ENCODE measurements around the gene DUS4L. TPM values are rescaled to one million over a fixed set of nuclear protein-coding genes. Genes with fewer than 3 reads are reported as not detected.

DUS4L gene
- total RNA-seq, 2 donors from 2014 or later: 8.9 to 11.7 TPM

DNA sequence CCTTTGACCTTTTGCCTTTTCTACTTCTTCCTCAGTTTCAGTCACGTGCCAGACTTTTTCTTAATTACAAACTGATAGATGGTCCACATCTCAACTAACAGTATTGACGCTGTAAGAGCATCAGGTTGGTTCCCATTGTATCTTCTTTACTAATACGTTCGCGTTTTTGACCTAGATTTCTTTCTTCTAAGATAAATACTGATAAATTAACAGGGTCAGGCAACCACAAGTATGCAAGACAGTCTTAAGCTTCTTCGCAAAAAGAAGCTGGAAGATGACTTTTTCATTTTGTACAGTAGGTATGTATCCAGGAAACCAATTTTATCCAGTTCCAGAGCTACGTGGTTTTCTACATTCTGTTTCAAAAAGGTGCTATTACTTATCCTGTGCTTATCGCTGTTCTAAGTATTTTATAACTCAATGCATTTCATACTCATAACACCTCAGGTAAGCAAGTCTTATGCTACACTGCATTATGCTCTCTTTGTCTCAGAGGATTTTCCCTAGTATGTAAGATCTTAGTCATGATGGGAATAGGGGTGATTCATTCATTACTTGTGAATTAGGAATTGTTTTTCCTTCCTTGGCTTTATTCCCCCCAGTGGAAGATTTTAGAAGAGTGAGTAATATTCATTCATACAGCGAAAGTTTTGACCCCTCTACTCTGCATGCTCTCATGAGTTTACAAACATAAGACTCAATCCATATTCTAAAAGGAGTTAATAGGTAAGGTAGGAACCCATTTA is 955 bp downstream of the DUS4L start:
- no peaks in the 10 kb centered on the region for H3K9me3 Mint-ChIP-seq
- ATAC-seq (peak in 1 of 2 donors; percentile 12), DNase-seq (ENCODE audit: low spot score in 2 of 2) (no peak)
- peaks cover 0 to 12% of the 10 kb centered on the region in 2 donors for H3K36me3 Mint-ChIP-seq
- H3K27ac Mint-ChIP-seq: peak overlapping the region; percentile 97

DNA sequence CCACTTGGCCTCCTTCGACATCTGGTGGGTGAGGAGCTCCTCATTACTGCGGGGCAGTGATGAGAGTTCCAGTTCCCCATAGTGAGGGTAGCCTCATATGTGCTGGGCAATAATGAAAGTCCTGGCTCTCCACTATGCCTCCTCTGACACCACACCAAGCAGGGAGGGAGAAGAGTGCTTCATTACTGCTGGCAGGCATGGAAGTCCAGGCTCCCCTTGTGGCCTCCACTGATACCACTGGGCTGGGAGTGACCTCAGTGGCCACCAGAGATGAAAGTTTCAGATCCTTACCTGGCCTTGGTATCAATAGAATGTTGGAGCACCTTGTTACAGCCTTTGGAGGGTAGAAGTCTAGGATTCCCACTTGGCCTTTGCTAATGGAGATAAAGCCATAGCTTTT is 6.5 kb downstream of the DUS4L start:
- DNase-seq (ENCODE audit: low spot score in 2 of 2) (no peak), ATAC-seq (no peak)
- H3K36me3 Mint-ChIP-seq: peaks cover 0 to 4% of the 10 kb centered on the region in 2 donors
- H3K27ac Mint-ChIP-seq: no peak overlapping the region
- no peaks in the 10 kb centered on the region for H3K9me3 Mint-ChIP-seq

DNA sequence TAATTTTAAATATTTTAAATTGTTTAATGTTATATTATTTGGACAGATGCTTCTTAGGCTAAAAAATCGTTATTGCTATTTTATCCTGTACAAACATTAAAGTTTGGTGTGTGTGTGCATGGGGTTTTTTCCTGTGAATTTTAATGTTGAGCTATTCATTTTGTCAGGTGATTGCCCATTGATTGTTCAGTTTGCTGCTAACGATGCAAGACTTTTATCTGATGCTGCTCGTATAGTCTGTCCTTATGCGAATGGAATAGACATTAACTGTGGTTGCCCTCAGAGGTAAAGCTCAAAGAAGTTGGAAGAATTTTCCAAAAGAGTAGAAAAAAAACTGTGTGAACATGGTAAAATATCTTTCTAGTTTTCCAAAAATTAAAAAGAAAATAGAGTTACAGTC is 9.8 kb downstream of the DUS4L start:
- ATAC-seq (no peak), DNase-seq (ENCODE audit: low spot score in 2 of 2) (no peak)
- no peak overlapping the region for H3K27ac Mint-ChIP-seq
- H3K36me3 Mint-ChIP-seq: peaks cover 4% of the 10 kb centered on the region in 2 donors
- no peaks in the 10 kb centered on the region for H3K9me3 Mint-ChIP-seq

DNA sequence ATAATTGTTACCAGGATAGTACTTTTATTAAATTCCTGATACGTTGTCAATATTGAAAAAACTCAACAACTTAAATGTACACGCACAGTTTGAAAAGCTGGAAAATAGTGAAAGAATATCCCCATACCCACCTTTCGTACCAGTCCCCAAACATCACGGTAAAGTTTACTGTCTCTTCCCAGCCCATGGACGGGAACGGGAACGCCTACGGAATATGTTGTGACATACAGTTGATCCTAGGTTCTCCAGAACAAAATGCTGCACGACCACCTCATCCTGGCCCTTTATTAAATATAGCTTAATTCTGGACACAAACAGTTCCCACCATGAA is 15.7 kb downstream of the DUS4L start:
- H3K36me3 Mint-ChIP-seq: peaks cover 0 to 4% of the 10 kb centered on the region in 2 donors
- DNase-seq (ENCODE audit: low spot score in 2 of 2) (no peak), ATAC-seq (no peak)
- H3K27ac Mint-ChIP-seq: peak overlapping the region; percentile 78 to 92
- no peaks in the 10 kb centered on the region for H3K9me3 Mint-ChIP-seq

DNA sequence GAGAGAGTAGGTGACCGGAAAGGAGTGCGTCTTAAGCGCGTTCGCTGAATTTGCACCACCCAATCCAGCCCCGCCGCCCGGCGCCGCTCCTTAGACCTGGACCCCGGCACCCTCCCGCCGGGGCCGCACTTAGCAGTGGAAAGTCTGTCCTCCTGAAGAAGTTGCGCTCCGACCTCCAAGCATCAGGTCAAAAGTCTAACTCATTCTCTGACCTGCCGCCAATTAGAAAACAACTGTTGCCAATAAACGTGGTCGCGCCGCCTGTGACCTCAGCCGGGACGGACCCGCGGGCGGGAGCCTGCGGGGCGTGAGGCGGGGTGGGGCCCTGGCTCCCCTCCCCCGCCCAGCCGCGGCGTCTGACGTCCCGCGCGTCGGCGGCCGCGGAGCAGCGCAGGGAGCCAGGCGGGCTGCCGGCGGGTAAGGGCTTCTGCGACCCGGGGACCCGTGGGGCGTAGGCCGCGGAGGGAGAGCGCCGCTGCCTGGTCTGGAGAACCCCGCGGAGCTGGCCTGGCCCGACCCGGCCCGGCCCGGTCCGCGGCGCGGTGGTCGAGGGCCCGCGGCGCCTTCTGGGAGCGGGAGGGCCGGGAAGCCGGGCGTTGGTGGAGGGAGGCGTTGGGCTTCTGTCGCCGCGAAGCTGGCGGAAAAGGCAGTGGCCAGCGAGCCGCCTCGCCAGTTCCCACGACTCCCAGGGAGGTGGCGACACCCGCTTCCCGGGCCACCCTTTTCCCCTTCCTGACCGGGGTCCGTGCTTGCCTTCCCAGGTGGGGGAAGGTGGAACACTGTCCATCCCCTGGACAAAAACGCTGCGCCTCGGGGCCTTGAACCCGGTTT is 16.3 kb downstream of the DUS4L start, which contains the start of gene BCAP29:
Gene BCAP29, plus strand, starts transcription at position 362 of the 831 bp plus-strand sequence. CDS start 527 bp downstream, outside the sequence.
- peak; percentile 97 to 98 for ATAC-seq
- H3K9me3 Mint-ChIP-seq: no peaks in the 10 kb centered on the region
- DNase-seq (ENCODE audit: low spot score in 2 of 2): peak; percentile 71 to 74
- H3K27ac Mint-ChIP-seq: peak within 1 kb of the TSS; percentile 78 to 92
- H3K36me3 Mint-ChIP-seq: peaks cover under 1 to 7% of the 10 kb centered on the region in 2 donors

DNA sequence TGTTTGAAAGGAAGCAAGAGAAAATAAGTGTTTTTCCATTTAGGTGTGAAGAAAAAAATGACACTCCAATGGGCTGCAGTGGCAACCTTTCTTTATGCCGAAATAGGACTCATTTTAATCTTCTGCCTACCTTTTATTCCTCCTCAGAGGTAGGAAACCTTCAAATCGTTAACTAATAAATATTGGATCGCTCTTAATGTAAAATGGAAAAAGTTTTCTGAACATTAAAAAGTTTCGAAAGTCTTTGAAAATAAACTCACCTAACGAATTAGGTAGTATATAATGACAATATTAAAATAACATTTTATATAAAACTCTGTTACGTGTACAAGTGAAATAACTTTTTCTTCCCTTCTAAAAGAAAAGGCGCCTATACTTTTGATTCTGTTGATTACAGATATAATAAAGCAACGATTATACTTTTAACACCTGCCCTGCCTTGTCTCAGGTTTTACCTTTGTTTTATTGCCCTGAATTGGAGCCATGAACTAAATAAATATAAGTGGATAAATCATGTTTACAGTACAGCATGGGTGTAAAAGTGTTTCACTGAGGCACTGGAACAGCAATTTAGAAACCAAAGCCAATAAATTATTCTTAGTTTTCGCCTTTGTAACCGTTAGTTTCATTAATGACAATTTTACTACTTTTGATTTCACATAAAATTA is 17.1 kb downstream of the DUS4L start:
- Mint-ChIP-seq H3K36me3 (peaks cover 6 to 13% of the 10 kb centered on the region in 2 donors), H3K27ac (peak overlapping the region in 1 of 2 donors; percentile 78), H3K9me3 (no peaks in the 10 kb centered on the region)
- DNase-seq (ENCODE audit: low spot score in 2 of 2) (no peak), ATAC-seq (no peak)

DNA sequence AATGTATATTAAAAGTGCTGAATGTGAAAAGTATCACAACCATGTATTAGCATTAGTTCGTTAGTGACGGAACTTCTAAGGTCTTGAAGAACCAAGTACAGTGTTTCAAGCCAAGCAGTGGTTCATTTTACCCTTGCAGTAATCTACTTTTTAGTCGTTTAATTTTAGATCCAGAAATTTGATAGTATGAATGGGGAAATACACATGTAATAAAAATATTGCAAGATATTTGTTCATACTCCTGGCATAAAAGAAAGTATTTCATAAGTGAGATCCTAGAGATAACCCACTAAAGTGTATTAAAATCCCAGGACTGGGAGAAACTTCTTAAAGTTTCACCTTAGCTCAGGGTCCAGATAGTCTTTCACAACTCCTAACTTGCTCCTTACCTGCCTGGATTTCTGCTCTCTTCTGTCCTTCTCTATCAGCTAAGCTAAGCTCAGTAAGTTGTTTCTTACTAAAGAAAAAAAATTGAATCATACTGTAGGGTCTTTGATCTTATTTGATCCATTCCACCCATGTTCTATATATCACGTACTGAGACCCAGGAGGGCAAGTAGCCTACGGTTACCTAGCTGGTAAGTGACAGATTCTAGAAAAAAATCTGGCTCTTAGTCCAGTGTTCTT is 17.7 kb downstream of the DUS4L start:
- Mint-ChIP-seq H3K9me3 (no peaks in the 10 kb centered on the region), H3K27ac (peak overlapping the region in 1 of 2 donors; percentile 77), H3K36me3 (peaks cover 6 to 9% of the 10 kb centered on the region in 2 donors)
- DNase-seq (ENCODE audit: low spot score in 2 of 2) (no peak), ATAC-seq (no peak)

DNA sequence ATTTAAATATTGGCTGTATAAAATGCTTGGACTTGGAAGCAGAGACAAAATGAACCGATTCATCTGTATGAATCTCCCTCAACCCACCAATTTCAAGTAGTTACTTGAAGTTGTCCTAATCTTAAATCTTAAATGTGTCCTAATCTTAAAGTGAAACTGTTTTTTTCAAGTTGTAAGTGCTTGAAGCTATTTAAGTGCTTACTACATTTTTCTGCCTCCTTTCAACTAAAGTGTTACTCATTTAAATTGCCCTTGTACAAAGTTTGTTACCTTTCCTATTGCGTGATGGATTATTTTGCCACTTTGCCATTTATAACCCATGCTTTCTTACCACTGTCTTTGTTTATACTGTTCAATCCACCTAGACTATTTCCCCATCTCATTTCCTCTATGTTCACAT is 19.1 kb downstream of the DUS4L start:
- peaks cover 6 to 9% of the 10 kb centered on the region in 2 donors for H3K36me3 Mint-ChIP-seq
- DNase-seq (ENCODE audit: low spot score in 2 of 2) (no peak), ATAC-seq (no peak)
- no peaks in the 10 kb centered on the region for H3K9me3 Mint-ChIP-seq
- H3K27ac Mint-ChIP-seq: no peak overlapping the region

DNA sequence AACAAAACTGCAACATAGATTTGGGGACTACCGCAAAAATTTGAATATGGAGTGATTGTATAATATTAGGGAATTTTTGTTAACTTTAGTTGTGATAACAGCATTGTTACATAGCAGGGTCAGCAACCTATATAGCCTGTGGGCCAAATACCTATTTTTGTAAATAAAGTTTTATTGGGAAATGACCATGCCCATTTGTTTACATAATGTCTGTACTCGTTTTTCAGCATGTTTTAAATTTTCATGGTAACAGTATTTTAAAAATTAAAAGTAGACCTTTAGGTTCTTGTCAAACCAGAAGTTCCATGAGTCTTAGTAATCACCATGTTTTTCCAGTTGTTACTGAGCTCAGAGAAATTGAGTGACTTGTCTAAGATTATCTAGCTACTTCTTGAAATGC is 20.9 kb downstream of the DUS4L start:
- DNase-seq (ENCODE audit: low spot score in 2 of 2): no peak
- no peak for ATAC-seq
- Mint-ChIP-seq H3K36me3 (peaks cover 6 to 9% of the 10 kb centered on the region in 2 donors), H3K9me3 (no peaks in the 10 kb centered on the region), H3K27ac (no peak overlapping the region)

DNA sequence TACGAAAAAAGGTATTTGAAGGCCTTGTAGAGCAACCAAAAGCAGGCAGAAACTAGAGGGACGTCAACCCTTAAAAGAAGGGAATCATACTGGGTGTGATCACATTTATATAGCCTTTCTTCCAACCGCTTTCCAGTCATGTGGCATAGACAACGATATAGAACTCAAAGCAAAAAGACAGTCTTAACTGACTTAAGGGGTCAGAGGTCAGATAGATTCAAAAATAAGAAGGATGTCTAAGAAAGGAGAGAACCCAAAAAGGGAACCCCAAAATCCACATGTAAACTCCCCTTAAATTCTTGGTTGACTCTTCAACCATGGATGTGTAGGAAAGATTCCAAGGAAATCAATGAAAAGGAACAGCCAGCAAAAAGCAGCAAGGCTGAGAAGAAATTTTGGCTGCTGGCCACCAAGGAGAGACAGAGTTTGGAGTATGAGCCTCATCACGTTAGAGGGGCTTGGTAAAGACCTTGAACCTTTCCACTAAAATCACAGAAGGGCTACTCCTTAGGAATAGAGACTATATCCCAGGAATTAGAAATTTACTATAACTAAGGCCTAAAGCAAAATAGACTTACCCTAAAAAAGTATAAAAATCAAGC is 24.9 kb downstream of the DUS4L start:
- H3K27ac Mint-ChIP-seq: no peak overlapping the region
- H3K36me3 Mint-ChIP-seq: peaks cover 6 to 9% of the 10 kb centered on the region in 2 donors
- ATAC-seq (no peak), DNase-seq (ENCODE audit: low spot score in 2 of 2) (no peak)
- no peaks in the 10 kb centered on the region for H3K9me3 Mint-ChIP-seq

DNA sequence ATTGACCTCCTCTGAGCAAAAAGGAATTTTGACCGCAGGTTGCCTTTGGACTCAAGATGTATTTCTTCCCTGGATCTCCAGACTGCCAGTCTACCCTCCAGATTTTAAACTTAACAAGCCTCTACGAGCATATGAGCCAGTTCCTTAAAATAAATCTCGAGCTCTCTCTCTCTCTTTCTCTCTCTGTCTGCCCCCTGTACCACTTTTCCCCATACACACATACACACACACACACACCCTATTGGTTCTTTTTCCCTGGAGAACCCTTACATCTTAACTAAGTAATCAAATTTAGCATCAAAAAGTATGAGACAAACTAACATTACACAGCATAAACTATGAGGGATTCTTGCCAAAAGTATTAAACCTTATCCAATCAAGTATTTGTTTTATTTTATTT is 27.6 kb downstream of the DUS4L start:
- Mint-ChIP-seq H3K9me3 (no peaks in the 10 kb centered on the region), H3K27ac (no peak overlapping the region)

DNA sequence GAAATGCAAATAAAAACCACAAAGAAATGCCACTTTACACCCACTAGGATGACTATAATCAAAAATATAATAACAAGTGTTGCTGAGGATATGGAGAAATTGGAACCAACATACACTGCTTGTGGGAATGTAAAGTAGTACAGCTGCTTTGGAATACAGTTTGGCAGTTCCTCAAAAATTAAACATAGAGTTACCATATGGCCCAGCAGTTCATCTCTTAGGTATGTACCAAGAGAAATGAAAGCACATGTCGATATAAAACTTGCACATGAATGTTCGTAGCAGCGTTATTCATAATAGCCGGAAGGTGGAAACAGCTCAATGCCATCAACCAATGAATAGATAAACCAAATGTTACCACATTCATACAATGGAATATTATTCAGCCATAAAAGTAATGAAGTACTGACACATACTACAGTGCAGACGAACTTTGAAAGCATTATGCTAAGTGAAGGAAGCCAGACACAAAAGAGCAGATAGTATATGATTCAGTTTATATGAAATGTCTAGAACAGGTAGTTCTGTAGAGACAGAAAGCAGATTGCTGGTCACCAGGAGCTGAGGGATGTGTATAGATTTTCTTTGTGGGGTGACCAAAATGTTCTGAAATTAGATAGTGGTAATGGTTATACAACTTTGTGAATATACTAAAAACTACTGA is 28.7 kb downstream of the DUS4L start:
- ATAC-seq: no peak
- Mint-ChIP-seq H3K36me3 (no peaks in the 10 kb centered on the region), H3K27ac (no peak overlapping the region), H3K9me3 (no peaks in the 10 kb centered on the region)
- no peak for DNase-seq (ENCODE audit: low spot score in 2 of 2)

More for the DNA sequence above, 27.6 kb downstream of the DUS4L start:
- no peaks in the 10 kb centered on the region for H3K36me3 Mint-ChIP-seq
- no peak for DNase-seq (ENCODE audit: low spot score in 2 of 2)
- no peak for ATAC-seq

DNA sequence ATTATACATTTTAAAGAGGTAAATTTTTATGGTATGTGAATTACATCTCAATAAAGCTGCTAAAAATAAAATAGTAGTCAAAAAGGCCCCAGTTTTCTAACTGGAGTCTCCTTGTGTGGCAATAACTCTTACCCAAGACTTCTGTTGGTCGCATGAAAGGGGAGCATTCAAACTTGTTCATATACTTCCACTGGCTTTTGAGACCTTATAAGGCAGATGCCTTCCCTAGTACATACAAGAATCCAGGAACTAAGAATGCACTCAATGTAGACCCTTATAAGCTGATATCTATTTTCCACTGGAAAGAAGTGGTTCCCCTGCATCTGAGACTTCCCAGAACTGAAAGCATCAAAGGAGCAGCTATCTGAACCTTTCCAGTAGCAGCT is 29.2 kb downstream of the DUS4L start:
- DNase-seq (ENCODE audit: low spot score in 2 of 2) (no peak), ATAC-seq (no peak)
- H3K36me3 Mint-ChIP-seq: no peaks in the 10 kb centered on the region
- no peaks in the 10 kb centered on the region for H3K9me3 Mint-ChIP-seq
- no peak overlapping the region for H3K27ac Mint-ChIP-seq

DNA sequence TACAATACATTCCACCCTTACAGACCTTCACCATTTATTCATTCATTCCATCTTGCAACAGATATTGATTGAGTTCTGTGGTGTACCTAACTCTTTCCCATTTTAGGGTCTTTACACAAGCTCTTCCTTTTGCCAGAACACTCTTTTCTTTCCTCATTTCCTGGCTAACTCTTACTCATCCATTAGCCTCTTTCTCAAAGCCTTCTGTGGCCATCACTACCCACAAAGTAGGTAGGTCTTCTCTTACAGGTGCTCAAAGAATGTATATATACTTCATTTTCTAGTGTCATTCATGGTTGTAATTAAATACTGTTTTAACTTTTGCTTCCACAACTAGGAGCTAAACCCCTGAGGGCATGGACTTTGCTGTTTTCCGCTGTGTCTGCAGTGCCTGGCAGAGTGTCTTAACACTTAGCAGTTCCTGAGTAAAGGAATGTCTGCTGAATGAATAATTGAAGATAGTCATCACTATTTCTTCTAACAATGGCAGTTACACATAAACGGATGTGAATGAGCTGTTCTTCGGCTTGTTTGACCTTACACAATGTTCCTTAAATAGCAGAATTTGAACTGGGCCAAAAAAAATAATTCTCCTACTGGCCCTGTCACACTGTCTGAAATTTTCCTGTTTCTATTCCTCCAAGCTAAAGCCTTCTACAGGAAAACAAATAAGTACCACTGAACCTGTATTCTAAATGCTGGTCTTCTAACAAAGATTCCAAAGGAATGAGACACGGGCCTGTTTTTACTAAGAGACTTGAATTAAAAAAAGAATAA is 31.4 kb downstream of the DUS4L start:
- Mint-ChIP-seq H3K9me3 (no peaks in the 10 kb centered on the region), H3K36me3 (no peaks in the 10 kb centered on the region), H3K27ac (no peak overlapping the region)
- ATAC-seq: no peak
- no peak for DNase-seq (ENCODE audit: low spot score in 2 of 2)

DNA sequence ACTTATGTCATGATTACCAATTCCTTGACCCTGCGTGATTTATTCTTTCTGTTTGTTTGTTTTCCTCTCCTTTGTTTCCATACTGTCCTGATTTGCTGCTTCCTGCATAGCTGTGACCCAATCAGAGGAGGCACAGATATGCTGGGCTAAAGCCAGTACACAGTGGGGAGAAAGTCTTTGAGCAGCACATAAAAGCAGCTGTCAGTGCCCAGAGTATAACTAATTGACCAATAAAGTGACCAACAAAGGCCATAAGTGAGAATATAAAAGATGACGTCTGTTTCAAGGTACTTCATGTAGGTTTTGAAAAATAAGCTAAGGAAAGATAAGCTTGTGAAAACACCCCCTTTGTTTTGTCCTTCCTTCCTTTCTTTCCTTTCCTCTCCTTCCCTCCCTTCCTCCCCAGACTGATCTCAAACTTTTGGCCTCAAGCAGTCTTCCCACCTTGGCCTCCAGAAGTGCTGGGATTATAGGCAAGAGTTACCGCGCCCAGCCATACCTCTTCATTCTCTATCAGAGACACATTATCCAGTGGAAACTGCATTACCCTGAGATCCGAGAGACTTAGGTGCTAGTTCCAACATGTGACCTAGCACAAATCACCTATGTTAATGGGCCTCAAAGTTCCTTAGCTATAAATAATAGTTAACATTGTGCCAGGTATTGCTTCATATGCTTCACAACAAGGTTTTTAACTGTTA is 33.3 kb downstream of the DUS4L start:
- no peak for ATAC-seq
- no peak for DNase-seq (ENCODE audit: low spot score in 2 of 2)
- no peaks in the 10 kb centered on the region for H3K36me3 Mint-ChIP-seq
- no peaks in the 10 kb centered on the region for H3K9me3 Mint-ChIP-seq
- no peak overlapping the region for H3K27ac Mint-ChIP-seq

Measured in activated naive CD4-positive, alpha-beta T cell treated with anti-CD3 and anti-CD28 coated beads, Interleukin-2, amount 50 U/mL, for 72 hours (primary cell).